ENCODE results near the gene LPAR1. TPM values are rescaled to one million over a fixed set of nuclear protein-coding genes. Genes with fewer than 3 reads are reported as not detected.
A peak's percentile ranks its signal among the peaks of the same experiment; 100 is the strongest.

The LPAR1 gene
- total and polyA plus RNA-seq, 2 donors (not counting 1 experiment from before 2014, with no cell fraction given): 222 to 240 TPM

DNA sequence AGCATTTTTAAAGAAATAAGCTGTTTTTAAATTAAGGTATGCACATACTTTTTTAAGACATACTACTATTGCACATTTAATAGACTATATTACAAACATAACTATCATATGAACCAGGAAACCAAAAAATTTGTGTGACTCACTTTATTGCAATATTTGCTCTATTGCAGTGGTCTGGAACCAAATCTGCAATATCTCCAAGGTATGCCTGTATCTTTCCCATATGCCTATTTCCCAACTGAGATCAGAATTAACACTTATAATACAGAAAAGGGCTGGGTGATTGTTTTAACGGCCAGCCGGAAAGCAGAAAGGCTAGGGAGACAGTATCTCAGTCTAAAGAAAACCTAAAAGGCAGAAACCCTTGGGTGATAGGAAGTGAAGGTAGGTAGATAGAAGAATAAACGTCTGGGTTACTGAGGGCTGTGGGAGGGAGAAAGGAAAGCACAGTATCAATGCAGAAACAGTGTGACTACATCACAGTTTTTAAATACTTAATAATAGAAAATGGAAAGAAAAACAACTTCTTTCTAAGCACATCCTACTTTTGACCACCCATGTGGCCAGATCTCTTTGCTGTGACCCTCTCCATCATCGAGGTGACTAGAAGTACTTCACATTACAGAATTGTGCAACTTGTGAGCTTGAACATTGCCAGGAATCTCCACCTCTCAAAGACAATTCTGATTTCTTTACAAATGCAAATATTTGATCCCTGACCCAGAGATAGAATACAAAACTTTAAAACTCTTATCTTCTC is 126.4 kb downstream of the LPAR1 start:
- H3K4me3 ChIP-seq (replicated peaks in 1 of 4; ENCODE audit: control extremely low read depth in 1 of 4, insufficient read depth in 1 of 4, low read depth in 3 of 4, low read length in 4 of 4): no peak overlapping the region
- no peak overlapping the region for H2AFZ ChIP-seq (ENCODE audit: low read length)
- peak overlapping the region; percentile 1 for H3K4me2 ChIP-seq (ENCODE audit: extremely low read depth, insufficient read depth, low read length)
- H4K20me1 ChIP-seq (ENCODE audit: control insufficient read depth, extremely low read depth, insufficient read depth, low read length): no peaks in the 10 kb centered on the region
- DNase-seq (ENCODE audit: low read depth in 2 of 2): peak; percentile 59 to 89
- peaks cover 4% of the 10 kb centered on the region for H3K9me3 ChIP-seq (ENCODE audit: control insufficient read depth, insufficient read depth, low read depth, low read length)
- H3K9ac ChIP-seq (ENCODE audit: insufficient read depth, low read length): no peak overlapping the region
- H3K79me2 ChIP-seq (ENCODE audit: control insufficient read depth, insufficient read depth, low read length): peaks cover 79% of the 10 kb centered on the region
- no peaks in the 10 kb centered on the region for H3K27me3 ChIP-seq (ENCODE audit: control insufficient read depth, insufficient read depth, low read length)
- H3K27ac ChIP-seq (ENCODE audit: insufficient read depth, low read length): peak overlapping the region; percentile 82
- H3K4me1 ChIP-seq (ENCODE audit: control insufficient read depth, extremely low read depth, insufficient read depth, low read length): peaks cover 21% of the 10 kb centered on the region
- H3K36me3 ChIP-seq (ENCODE audit: control insufficient read depth, insufficient read depth, low read length): no peaks in the 10 kb centered on the region
- TF ChIP-seq, protein P1, sequence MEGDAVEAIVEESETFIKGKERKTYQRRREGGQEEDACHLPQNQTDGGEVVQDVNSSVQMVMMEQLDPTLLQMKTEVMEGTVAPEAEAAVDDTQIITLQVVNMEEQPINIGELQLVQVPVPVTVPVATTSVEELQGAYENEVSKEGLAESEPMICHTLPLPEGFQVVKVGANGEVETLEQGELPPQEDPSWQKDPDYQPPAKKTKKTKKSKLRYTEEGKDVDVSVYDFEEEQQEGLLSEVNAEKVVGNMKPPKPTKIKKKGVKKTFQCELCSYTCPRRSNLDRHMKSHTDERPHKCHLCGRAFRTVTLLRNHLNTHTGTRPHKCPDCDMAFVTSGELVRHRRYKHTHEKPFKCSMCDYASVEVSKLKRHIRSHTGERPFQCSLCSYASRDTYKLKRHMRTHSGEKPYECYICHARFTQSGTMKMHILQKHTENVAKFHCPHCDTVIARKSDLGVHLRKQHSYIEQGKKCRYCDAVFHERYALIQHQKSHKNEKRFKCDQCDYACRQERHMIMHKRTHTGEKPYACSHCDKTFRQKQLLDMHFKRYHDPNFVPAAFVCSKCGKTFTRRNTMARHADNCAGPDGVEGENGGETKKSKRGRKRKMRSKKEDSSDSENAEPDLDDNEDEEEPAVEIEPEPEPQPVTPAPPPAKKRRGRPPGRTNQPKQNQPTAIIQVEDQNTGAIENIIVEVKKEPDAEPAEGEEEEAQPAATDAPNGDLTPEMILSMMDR (conservative IDR thresholded peaks at IDR 0.05 in 1 of 2, IDR thresholded peaks at IDR 0.05 in 1 of 2; ENCODE audit: low read depth in 1 of 2, low read length in 2 of 2): no peak
- no peak for TF ChIP-seq EZH2 (IDR thresholded peaks at IDR 0.05; ENCODE audit: low read length, missing control alignments)

DNA sequence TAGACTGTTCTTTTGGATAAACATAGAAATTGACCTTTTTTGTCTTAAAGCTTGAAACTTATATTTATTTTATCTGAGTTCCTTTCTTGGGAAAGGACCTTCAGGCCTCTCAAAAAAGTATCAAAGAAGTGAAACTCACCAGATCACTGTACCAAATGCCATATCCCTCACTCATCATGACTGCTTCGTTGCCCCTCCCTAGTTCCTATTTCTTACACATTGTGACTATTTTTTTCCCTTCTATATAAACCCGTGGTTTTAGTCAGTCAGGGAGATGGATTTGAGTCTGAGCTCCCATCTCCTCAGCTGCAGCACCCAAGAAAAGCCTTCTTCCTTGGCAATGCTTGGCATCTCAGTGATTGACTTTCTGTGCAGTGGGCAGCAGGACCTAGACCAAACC is 129.4 kb downstream of the LPAR1 start:
- Histone ChIP-seq H2AFZ (ENCODE audit: low read length) (no peak overlapping the region), H4K20me1 (ENCODE audit: control insufficient read depth, extremely low read depth, insufficient read depth, low read length) (no peaks in the 10 kb centered on the region), H3K4me2 (ENCODE audit: extremely low read depth, insufficient read depth, low read length) (no peak overlapping the region), H3K9ac (ENCODE audit: insufficient read depth, low read length) (no peak overlapping the region), H3K36me3 (ENCODE audit: control insufficient read depth, insufficient read depth, low read length) (no peaks in the 10 kb centered on the region), H3K27me3 (ENCODE audit: control insufficient read depth, insufficient read depth, low read length) (no peaks in the 10 kb centered on the region), H3K4me3 (replicated peaks in 1 of 4; ENCODE audit: control extremely low read depth in 1 of 4, insufficient read depth in 1 of 4, low read depth in 3 of 4, low read length in 4 of 4) (no peak overlapping the region), H3K79me2 (ENCODE audit: control insufficient read depth, insufficient read depth, low read length) (peaks cover 73% of the 10 kb centered on the region), H3K27ac (ENCODE audit: insufficient read depth, low read length) (no peak overlapping the region), H3K9me3 (ENCODE audit: control insufficient read depth, insufficient read depth, low read depth, low read length) (peaks cover 4% of the 10 kb centered on the region), H3K4me1 (ENCODE audit: control insufficient read depth, extremely low read depth, insufficient read depth, low read length) (peaks cover 14% of the 10 kb centered on the region)
- no peak for DNase-seq (ENCODE audit: low read depth in 2 of 2)
- TF ChIP-seq, protein P1 (conservative IDR thresholded peaks at IDR 0.05 in 1 of 2, IDR thresholded peaks at IDR 0.05 in 1 of 2; ENCODE audit: low read depth in 1 of 2, low read length in 2 of 2): no peak
- TF ChIP-seq EZH2 (IDR thresholded peaks at IDR 0.05; ENCODE audit: low read length, missing control alignments): no peak

DNA sequence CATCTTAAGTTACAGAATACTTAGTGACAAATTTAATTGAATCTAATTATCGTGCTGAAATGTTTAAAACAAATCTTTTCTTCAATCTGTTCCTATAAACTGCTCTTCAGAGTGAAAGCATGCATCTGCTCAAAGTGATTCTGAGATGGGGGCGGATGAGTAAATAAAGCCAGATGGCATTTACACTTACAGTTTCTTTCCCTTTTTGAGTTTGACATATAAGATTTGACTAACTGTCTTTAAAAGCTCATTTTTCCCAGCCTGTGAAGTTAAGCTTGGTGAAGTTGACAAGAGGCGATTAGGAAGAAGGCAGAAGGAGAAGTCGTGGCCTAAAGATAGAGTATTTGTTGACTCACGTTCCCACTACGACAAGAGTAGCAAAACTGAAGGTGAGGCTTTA is 137.4 kb downstream of the LPAR1 start:
- peak; percentile 35 to 53 for DNase-seq (ENCODE audit: low read depth in 2 of 2)
- peak overlapping the region in 1 of 4 experiments; percentile 1 for H3K4me3 ChIP-seq (replicated peaks in 1 of 4; ENCODE audit: control extremely low read depth in 1 of 4, insufficient read depth in 1 of 4, low read depth in 3 of 4, low read length in 4 of 4)

More for the DNA sequence above, 137.4 kb downstream of the LPAR1 start:
- Histone ChIP-seq H3K27me3 (ENCODE audit: control insufficient read depth, insufficient read depth, low read length) (no peaks in the 10 kb centered on the region), H3K4me2 (ENCODE audit: extremely low read depth, insufficient read depth, low read length) (peak overlapping the region; percentile 72), H3K36me3 (ENCODE audit: control insufficient read depth, insufficient read depth, low read length) (no peaks in the 10 kb centered on the region), H3K27ac (ENCODE audit: insufficient read depth, low read length) (peak overlapping the region; percentile 59), H3K9ac (ENCODE audit: insufficient read depth, low read length) (peak overlapping the region; percentile 10), H4K20me1 (ENCODE audit: control insufficient read depth, extremely low read depth, insufficient read depth, low read length) (no peaks in the 10 kb centered on the region), H3K9me3 (ENCODE audit: control insufficient read depth, insufficient read depth, low read depth, low read length) (no peaks in the 10 kb centered on the region), H3K79me2 (ENCODE audit: control insufficient read depth, insufficient read depth, low read length) (peaks cover 77% of the 10 kb centered on the region), H3K4me1 (ENCODE audit: control insufficient read depth, extremely low read depth, insufficient read depth, low read length) (peaks cover 19% of the 10 kb centered on the region), H2AFZ (ENCODE audit: low read length) (no peak overlapping the region)
- TF ChIP-seq EZH2 (IDR thresholded peaks at IDR 0.05; ENCODE audit: low read length, missing control alignments): no peak
- TF ChIP-seq, protein P1 (conservative IDR thresholded peaks at IDR 0.05 in 1 of 2, IDR thresholded peaks at IDR 0.05 in 1 of 2; ENCODE audit: low read depth in 1 of 2, low read length in 2 of 2): no peak

Data from fibroblast of lung (primary cell).